SK-N-SH treated with all-trans-retinoic acid at 6 μM for 48 hours (cell line): ENCODE measurements around the gene CHL1.

Source experiments
- ATAC-seq: fragments of 200-7000 bp; cut with Tn5 transposase; 3 replicates; pipeline ENCODE4 v1.9.1; 2020; ENCODE audit warnings: mild to moderate bottlenecking, moderate library complexity
- ARNTL ChIP-seq: fragments of 450-650 bp; formaldehyde crosslinking; IDR thresholded peaks from 2 replicates; pipeline ENCODE4 v1.5.0; 2020; ENCODE audit warnings: low read depth, mild to moderate bottlenecking, moderate library complexity, borderline replicate concordance
- BACH2 ChIP-seq: fragments of 250-450 bp; sonication (Bioruptor Pico); IDR thresholded peaks from 2 replicates; pipeline ENCODE4 v1.9.0; 2021; ENCODE audit warnings: mild to moderate bottlenecking, borderline replicate concordance
- ESRRG ChIP-seq: fragments of 250-450 bp; sonication (Bioruptor Pico); IDR thresholded peaks from 2 replicates; pipeline ENCODE4 v1.6.1; 2021; ENCODE audit warnings: mild to moderate bottlenecking
- GLIS3 ChIP-seq: fragments of 250-450 bp; sonication (Bioruptor Pico); IDR thresholded peaks from 2 replicates; pipeline ENCODE4 v1.5.0; 2020; ENCODE audit warnings: mild to moderate bottlenecking, moderate library complexity
- OSR1 ChIP-seq: fragments of 250-450 bp; sonication (Bioruptor Pico); IDR thresholded peaks from 2 replicates; pipeline ENCODE4 v1.8.0; 2022; ENCODE audit warnings: moderate library complexity, mild to moderate bottlenecking, inconsistent platforms
- PPARA ChIP-seq: fragments of 250-450 bp; sonication (Bioruptor Pico); IDR thresholded peaks from 2 replicates; pipeline ENCODE4 v1.5.0; 2020; ENCODE audit warnings: mild to moderate bottlenecking, borderline replicate concordance
- RARB ChIP-seq: fragments of 250-450 bp; sonication (Bioruptor Pico); IDR thresholded peaks from 2 replicates; pipeline ENCODE4 v1.8.0; 2021; ENCODE audit warnings: mild to moderate bottlenecking, moderate library complexity
- SNAI2 ChIP-seq: fragments of 250-450 bp; sonication (Bioruptor Pico); IDR thresholded peaks from 2 replicates; pipeline ENCODE4 v1.5.0; 2020; ENCODE audit warnings: mild to moderate bottlenecking, moderate library complexity
- TCF4 ChIP-seq: fragments of 250-450 bp; sonication (Bioruptor Pico); IDR thresholded peaks from 2 replicates; pipeline ENCODE4 v1.8.0; 2021; ENCODE audit warnings: mild to moderate bottlenecking, moderate library complexity, borderline replicate concordance
- TOX ChIP-seq: fragments of 250-450 bp; sonication (Bioruptor Pico); IDR thresholded peaks from 2 replicates; pipeline ENCODE4 v1.8.0; 2021; ENCODE audit warnings: mild to moderate bottlenecking, moderate library complexity, borderline replicate concordance
- ZC3H10 ChIP-seq: fragments of 250-450 bp; sonication (Bioruptor Pico); IDR thresholded peaks from 2 replicates; pipeline ENCODE4 v1.5.1; 2021; ENCODE audit warnings: mild to moderate bottlenecking, moderate library complexity
- ZFP30 ChIP-seq: fragments of 450-650 bp; formaldehyde crosslinking; IDR thresholded peaks from 2 replicates; pipeline ENCODE4 v1.5.0; 2022; ENCODE audit warnings: mild to moderate bottlenecking, moderate library complexity
- ZNF70 ChIP-seq: fragments of 450-650 bp; formaldehyde crosslinking; IDR thresholded peaks from 2 replicates; pipeline ENCODE4 v1.5.0; 2020; ENCODE audit warnings: mild to moderate bottlenecking, moderate library complexity
- ZNF8 ChIP-seq: fragments of 450-650 bp; formaldehyde crosslinking; IDR thresholded peaks from 2 replicates; pipeline ENCODE4 v1.5.0; 2020; ENCODE audit warnings: mild to moderate bottlenecking, moderate library complexity
- TF ChIP-seq, protein P1 (sequence below): fragments of 250-450 bp; sonication (Bioruptor Pico); IDR thresholded peaks from 2 replicates; pipeline ENCODE4 v1.8.0; 2020; ENCODE audit warnings: mild to moderate bottlenecking, moderate library complexity, borderline replicate concordance
- TF ChIP-seq, protein P2 (sequence below): fragments of 250-450 bp; sonication (Bioruptor Pico); IDR thresholded peaks from 2 replicates; pipeline ENCODE4 v1.8.0; 2021; ENCODE audit warnings: low read depth, mild to moderate bottlenecking, moderate library complexity, borderline replicate concordance
- TF ChIP-seq, protein P3 (sequence below): fragments of 250-450 bp; sonication (Bioruptor Pico); IDR thresholded peaks from 2 replicates; pipeline ENCODE4 v1.5.1; 2020; ENCODE audit warnings: low read depth, mild to moderate bottlenecking, moderate library complexity
- TF ChIP-seq, protein P4 (sequence below): fragments of 250-450 bp; sonication (Bioruptor Pico); IDR thresholded peaks from 2 replicates; pipeline ENCODE4 v1.5.0; 2020; ENCODE audit warnings: mild to moderate bottlenecking, moderate library complexity
- TF ChIP-seq, protein P5 (sequence below): fragments of 250-450 bp; sonication (Bioruptor Pico); IDR thresholded peaks from 2 replicates; pipeline ENCODE4 v1.5.1; 2021; ENCODE audit warnings: mild to moderate bottlenecking, moderate library complexity

Gene CHL1

DNA sequence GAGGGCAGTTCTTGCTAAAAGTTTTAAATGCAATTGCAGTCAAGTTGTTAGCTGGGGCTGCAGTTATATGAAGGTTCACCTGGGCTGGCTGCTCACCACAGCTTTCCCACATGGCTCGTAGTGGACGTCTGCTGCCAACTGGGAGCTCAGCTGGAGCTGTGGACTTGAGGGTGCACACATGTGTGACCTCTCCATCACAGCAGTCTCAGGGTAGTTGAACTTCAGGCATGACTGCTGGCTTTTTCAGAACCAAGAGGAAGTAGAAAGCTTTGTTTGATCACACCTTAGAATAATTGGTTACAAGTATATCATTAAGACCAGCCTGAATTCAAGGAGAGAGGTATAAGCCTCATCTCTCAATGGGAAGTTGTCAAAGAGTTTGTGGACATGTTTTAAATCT is 74.1 kb downstream of the CHL1 start (continued):
- TF ChIP-seq, protein P1, sequence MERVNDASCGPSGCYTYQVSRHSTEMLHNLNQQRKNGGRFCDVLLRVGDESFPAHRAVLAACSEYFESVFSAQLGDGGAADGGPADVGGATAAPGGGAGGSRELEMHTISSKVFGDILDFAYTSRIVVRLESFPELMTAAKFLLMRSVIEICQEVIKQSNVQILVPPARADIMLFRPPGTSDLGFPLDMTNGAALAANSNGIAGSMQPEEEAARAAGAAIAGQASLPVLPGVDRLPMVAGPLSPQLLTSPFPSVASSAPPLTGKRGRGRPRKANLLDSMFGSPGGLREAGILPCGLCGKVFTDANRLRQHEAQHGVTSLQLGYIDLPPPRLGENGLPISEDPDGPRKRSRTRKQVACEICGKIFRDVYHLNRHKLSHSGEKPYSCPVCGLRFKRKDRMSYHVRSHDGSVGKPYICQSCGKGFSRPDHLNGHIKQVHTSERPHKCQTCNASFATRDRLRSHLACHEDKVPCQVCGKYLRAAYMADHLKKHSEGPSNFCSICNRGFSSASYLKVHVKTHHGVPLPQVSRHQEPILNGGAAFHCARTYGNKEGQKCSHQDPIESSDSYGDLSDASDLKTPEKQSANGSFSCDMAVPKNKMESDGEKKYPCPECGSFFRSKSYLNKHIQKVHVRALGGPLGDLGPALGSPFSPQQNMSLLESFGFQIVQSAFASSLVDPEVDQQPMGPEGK (CRISPR knock-in tag): no peak
- TF ChIP-seq, protein P2, sequence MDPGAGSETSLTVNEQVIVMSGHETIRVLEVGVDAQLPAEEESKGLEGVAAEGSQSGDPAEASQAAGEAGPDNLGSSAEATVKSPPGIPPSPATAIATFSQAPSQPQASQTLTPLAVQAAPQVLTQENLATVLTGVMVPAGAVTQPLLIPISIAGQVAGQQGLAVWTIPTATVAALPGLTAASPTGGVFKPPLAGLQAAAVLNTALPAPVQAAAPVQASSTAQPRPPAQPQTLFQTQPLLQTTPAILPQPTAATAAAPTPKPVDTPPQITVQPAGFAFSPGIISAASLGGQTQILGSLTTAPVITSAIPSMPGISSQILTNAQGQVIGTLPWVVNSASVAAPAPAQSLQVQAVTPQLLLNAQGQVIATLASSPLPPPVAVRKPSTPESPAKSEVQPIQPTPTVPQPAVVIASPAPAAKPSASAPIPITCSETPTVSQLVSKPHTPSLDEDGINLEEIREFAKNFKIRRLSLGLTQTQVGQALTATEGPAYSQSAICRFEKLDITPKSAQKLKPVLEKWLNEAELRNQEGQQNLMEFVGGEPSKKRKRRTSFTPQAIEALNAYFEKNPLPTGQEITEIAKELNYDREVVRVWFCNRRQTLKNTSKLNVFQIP (CRISPR knock-in tag): no peak
- TF ChIP-seq ZFP30: no peak
- TF ChIP-seq ESRRG (CRISPR knock-in tag): no peak
- TF ChIP-seq GLIS3 (CRISPR knock-in tag): no peak

DNA sequence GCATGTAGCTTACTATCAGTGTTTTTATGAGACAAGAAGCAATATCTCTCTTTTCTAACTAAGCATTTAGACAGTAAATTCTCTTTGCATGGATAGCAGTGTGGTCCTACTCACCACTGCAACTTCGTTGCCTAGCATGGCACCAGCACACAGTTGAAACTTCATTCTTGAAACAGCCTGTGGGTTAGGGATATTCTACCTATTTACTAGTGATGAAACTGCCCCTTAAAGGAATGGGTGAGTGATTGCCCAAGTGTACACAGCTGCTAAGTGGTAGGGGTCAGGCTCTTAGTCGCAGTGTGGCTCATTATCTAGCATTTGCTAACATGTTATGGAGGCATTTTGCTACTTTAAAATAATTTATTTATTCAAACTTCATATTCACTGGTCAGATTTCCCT is 78.4 kb downstream of the CHL1 start:
- no peak for ATAC-seq
- no peak for TF ChIP-seq ZC3H10

DNA sequence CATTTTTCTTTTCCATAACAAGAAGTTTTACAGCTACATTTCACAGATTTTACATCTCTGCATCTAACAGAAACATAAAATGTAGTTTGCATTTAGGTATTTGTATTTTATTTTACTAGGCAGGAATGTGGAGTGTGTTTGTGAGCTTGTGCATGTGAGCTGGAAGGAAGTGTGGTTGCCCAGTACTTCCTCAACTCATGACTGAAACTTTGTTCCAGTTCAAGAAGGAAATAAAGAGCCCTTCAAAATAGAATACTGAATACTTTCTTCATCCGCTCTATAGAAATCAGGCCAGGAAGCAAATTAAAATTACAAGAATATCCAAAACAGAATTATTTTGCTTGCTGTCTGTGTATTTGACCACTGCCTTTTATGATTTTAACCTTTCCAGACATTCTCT is 81.3 kb downstream of the CHL1 start:
- TF ChIP-seq, protein P3, sequence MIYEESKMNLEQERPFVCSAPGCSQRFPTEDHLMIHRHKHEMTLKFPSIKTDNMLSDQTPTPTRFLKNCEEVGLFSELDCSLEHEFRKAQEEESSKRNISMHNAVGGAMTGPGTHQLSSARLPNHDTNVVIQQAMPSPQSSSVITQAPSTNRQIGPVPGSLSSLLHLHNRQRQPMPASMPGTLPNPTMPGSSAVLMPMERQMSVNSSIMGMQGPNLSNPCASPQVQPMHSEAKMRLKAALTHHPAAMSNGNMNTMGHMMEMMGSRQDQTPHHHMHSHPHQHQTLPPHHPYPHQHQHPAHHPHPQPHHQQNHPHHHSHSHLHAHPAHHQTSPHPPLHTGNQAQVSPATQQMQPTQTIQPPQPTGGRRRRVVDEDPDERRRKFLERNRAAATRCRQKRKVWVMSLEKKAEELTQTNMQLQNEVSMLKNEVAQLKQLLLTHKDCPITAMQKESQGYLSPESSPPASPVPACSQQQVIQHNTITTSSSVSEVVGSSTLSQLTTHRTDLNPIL: no peak
- no peak for TF ChIP-seq GLIS3 (CRISPR knock-in tag)
- TF ChIP-seq, protein P4, sequence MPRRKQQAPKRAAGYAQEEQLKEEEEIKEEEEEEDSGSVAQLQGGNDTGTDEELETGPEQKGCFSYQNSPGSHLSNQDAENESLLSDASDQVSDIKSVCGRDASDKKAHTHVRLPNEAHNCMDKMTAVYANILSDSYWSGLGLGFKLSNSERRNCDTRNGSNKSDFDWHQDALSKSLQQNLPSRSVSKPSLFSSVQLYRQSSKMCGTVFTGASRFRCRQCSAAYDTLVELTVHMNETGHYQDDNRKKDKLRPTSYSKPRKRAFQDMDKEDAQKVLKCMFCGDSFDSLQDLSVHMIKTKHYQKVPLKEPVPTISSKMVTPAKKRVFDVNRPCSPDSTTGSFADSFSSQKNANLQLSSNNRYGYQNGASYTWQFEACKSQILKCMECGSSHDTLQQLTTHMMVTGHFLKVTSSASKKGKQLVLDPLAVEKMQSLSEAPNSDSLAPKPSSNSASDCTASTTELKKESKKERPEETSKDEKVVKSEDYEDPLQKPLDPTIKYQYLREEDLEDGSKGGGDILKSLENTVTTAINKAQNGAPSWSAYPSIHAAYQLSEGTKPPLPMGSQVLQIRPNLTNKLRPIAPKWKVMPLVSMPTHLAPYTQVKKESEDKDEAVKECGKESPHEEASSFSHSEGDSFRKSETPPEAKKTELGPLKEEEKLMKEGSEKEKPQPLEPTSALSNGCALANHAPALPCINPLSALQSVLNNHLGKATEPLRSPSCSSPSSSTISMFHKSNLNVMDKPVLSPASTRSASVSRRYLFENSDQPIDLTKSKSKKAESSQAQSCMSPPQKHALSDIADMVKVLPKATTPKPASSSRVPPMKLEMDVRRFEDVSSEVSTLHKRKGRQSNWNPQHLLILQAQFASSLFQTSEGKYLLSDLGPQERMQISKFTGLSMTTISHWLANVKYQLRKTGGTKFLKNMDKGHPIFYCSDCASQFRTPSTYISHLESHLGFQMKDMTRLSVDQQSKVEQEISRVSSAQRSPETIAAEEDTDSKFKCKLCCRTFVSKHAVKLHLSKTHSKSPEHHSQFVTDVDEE (CRISPR knock-in tag): no peak
- TF ChIP-seq ZNF70 (CRISPR knock-in tag): no peak
- no peak for TF ChIP-seq ARNTL (CRISPR knock-in tag)
- no peak for TF ChIP-seq BACH2 (CRISPR knock-in tag)
- TF ChIP-seq SNAI2: no peak
- ATAC-seq: no peak

DNA sequence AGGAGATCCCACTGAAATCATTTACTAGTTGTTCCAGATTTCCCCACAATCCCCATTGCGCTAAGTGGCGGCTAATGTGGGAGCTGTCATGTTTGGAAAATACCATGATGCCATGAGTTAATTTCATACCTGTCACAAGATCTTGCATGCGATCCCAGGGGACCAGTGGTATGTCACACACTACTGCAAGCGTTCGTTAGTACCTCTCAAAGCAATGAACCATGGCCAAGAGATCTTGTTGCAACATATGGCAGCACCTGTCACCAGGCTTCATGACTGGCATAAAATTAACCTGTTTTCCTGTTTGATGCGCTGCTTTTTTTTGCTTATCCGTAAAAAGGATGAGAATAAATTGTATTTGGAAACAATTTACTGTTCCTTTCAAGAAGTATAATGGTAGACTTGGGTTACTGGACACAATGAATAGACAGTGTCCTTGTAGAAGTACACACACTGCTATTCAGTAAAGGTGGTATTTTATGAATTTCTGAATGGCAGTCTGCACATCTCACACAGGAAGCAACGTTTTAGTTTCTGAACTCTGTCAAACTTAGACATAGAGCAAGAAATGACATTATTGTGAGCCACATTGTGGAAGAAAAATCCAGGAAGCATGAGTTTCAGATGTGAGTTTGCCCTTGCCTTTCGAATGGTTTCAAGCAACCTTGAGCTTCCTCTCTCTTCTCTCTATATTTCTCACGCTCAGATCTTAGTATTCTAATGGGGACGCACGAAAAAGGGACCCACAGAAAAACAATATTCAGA is 81.9 kb downstream of the CHL1 start:
- TF ChIP-seq ZC3H10 (no peak), RARB (CRISPR knock-in tag) (no peak), OSR1 (CRISPR knock-in tag) (no peak), ZNF8 (no peak), ZNF70 (CRISPR knock-in tag) (no peak), TCF4 (no peak), TOX (CRISPR knock-in tag) (no peak), PPARA (no peak), GLIS3 (CRISPR knock-in tag) (no peak), BACH2 (CRISPR knock-in tag) (no peak)
- TF ChIP-seq, protein P5, sequence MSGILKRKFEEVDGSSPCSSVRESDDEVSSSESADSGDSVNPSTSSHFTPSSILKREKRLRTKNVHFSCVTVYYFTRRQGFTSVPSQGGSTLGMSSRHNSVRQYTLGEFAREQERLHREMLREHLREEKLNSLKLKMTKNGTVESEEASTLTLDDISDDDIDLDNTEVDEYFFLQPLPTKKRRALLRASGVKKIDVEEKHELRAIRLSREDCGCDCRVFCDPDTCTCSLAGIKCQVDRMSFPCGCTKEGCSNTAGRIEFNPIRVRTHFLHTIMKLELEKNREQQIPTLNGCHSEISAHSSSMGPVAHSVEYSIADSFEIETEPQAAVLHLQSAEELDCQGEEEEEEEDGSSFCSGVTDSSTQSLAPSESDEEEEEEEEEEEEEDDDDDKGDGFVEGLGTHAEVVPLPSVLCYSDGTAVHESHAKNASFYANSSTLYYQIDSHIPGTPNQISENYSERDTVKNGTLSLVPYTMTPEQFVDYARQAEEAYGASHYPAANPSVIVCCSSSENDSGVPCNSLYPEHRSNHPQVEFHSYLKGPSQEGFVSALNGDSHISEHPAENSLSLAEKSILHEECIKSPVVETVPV: no peak
- TF ChIP-seq, protein P1 (CRISPR knock-in tag): no peak
- TF ChIP-seq, protein P2 (CRISPR knock-in tag): no peak
- no peak for ATAC-seq
